Ascending aorta (tissue), 2 donors: ENCODE data around the gene TAX1BP1. TPM values are rescaled to one million over a fixed set of nuclear protein-coding genes. Genes with fewer than 3 reads are reported as not detected.

Experiments
- DNase-seq, 2 donors: peaks; one replicate each; pipeline ENCODE4 v3.0.0-alpha.2; 2019; ENCODE audit warnings: low spot score in 2 of 2
- H3K27ac ChIP-seq, 2 donors: fragments of 200-600 bp; sonication (generic); one replicate each; pipeline ENCODE4 v1.5.1; 2016 to 2017; ENCODE audit warnings: mild to moderate bottlenecking in 1 of 2
- H3K27me3 ChIP-seq: fragments of 200-600 bp; sonication (generic); one replicate; pipeline ENCODE4 v1.5.1; 2017
- H3K36me3 ChIP-seq, 2 donors: fragments of 200-600 bp; sonication (generic); one replicate each; pipeline ENCODE4 v1.5.1; 2016
- H3K4me1 ChIP-seq, 2 donors: fragments of 200-600 bp; sonication (generic); one replicate each; pipeline ENCODE4 v1.5.1; 2016 to 2017; ENCODE audit warnings: mild to moderate bottlenecking in 1 of 2
- H3K4me3 ChIP-seq, 2 donors: fragments of 200-600 bp; sonication (generic); one replicate each; pipeline ENCODE4 v1.5.1; 2016 to 2017; ENCODE audit warnings: mild to moderate bottlenecking in 1 of 2
- H3K9me3 ChIP-seq, 2 donors: fragments of 200-600 bp; sonication (generic); one replicate each; pipeline ENCODE4 v1.5.1; 2016
- intact Hi-C: fragments of 100-400 bp; cut with DNase I; formaldehyde crosslinking; loops from one replicate; pipeline ENCODE4 v1.15.1; 2023
- total RNA-seq: library from RNA; depleted of rRNA; stranded (reverse); fragments of >200 nt; gene quantifications from one replicate; pipeline ENCODE4 v1.1.0, GENCODE V29; 2016
- TF ChIP-seq, protein P1 (sequence below), 3 experiments: fragments of 200-600 bp in 2 of 3; fragments of 450-650 bp in 1 of 3; sonication (generic) in 2 of 3; IDR thresholded peaks; one replicate each; pipeline ENCODE4 v1.5.1; 2016 to 2019; ENCODE audit warnings: antibody characterized with exemption in 3 of 3, mild to moderate bottlenecking in 1 of 3, moderate library complexity in 1 of 3

TAX1BP1 gene
- total RNA-seq, 1 donor from 2014 or later: 32.6 TPM

- Histone ChIP-seq H3K27me3 (no peaks in the 10 kb centered on the region), H3K27ac (no peak overlapping the region), H3K36me3 (no peaks in the 10 kb centered on the region), H3K4me1 (no peaks in the 10 kb centered on the region), H3K9me3 (no peaks in the 10 kb centered on the region), H3K4me3 (no peak overlapping the region)
- DNase-seq: no peak
- intact Hi-C loops: no loop called here
- TF ChIP-seq, protein P1, sequence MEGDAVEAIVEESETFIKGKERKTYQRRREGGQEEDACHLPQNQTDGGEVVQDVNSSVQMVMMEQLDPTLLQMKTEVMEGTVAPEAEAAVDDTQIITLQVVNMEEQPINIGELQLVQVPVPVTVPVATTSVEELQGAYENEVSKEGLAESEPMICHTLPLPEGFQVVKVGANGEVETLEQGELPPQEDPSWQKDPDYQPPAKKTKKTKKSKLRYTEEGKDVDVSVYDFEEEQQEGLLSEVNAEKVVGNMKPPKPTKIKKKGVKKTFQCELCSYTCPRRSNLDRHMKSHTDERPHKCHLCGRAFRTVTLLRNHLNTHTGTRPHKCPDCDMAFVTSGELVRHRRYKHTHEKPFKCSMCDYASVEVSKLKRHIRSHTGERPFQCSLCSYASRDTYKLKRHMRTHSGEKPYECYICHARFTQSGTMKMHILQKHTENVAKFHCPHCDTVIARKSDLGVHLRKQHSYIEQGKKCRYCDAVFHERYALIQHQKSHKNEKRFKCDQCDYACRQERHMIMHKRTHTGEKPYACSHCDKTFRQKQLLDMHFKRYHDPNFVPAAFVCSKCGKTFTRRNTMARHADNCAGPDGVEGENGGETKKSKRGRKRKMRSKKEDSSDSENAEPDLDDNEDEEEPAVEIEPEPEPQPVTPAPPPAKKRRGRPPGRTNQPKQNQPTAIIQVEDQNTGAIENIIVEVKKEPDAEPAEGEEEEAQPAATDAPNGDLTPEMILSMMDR (IDR thresholded peaks at IDR 0.05): no peak
Observed at GRCh38 chr7:27699751-27700150, 40.2 kb upstream of the TAX1BP1 start.

DNA sequence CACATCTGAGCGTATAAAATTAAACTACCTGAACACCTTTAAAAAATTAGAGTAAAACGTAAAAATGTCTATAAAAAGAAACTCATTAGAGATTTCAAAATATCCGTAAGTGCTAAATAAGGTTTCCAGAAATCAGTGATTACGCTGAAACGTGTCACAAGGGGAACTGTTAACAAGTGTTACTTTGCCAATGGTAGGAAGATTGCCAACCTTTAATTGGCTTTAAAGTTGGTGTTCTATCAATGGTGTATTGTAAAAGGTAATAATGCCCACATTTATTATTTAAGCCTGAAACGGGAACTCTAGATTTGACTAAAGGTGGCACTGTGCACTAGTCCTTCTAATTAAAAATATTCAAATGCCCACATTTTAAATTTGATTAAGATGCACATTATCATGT lies 39.5 kb upstream of the TAX1BP1 start:
- Histone ChIP-seq H3K27ac (no peak overlapping the region), H3K4me1 (no peaks in the 10 kb centered on the region), H3K27me3 (no peaks in the 10 kb centered on the region), H3K36me3 (no peaks in the 10 kb centered on the region), H3K9me3 (no peaks in the 10 kb centered on the region), H3K4me3 (no peak overlapping the region)
- no peak for DNase-seq
- TF ChIP-seq, protein P1 (IDR thresholded peaks at IDR 0.05): no peak
- intact Hi-C loops: no loop called here

DNA sequence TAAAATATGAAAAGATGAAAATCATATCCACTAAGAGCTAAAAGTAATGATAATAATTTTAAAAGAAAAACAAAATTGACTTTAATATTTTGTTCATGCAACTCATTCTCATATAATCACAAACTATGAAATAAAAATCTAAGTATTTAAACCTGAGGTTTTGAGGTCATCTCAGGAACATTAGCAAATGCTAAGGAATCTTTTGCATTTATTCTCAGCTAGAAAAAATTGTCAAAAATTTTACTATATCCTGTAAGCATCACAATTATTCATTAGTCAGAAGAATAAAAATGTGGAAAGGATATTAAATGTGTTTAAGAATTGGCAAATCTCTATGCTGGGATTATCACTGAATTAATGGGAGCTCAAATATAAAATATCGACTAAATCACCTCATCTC lies 36.8 kb upstream of the TAX1BP1 start:
- no peak for DNase-seq
- Histone ChIP-seq H3K9me3 (no peaks in the 10 kb centered on the region), H3K4me1 (no peaks in the 10 kb centered on the region), H3K4me3 (no peak overlapping the region), H3K27me3 (no peaks in the 10 kb centered on the region), H3K36me3 (no peaks in the 10 kb centered on the region), H3K27ac (no peak overlapping the region)
- intact Hi-C loops: no loop called here
- TF ChIP-seq, protein P1 (IDR thresholded peaks at IDR 0.05): no peak

GRCh38 chr7:27704422-27705199 lies 35.4 kb upstream of the TAX1BP1 start:
- H3K9me3 ChIP-seq: no peaks in the 10 kb centered on the region
- H3K27me3 ChIP-seq: no peaks in the 10 kb centered on the region
- H3K36me3 ChIP-seq: no peaks in the 10 kb centered on the region
- H3K27ac ChIP-seq: no peak overlapping the region
- intact Hi-C loops: no loop called here
- no peak overlapping the region for H3K4me3 ChIP-seq
- H3K4me1 ChIP-seq: no peaks in the 10 kb centered on the region
- DNase-seq: no peak
- TF ChIP-seq, protein P1 (IDR thresholded peaks at IDR 0.05): no peak

GRCh38 chr7:27705200-27705594 lies 34.8 kb upstream of the TAX1BP1 start:
- Histone ChIP-seq H3K4me3 (no peak overlapping the region), H3K9me3 (no peaks in the 10 kb centered on the region), H3K27me3 (no peaks in the 10 kb centered on the region), H3K27ac (no peak overlapping the region), H3K4me1 (no peaks in the 10 kb centered on the region), H3K36me3 (no peaks in the 10 kb centered on the region)
- intact Hi-C loops: no loop called here
- no peak for DNase-seq
- TF ChIP-seq, protein P1 (IDR thresholded peaks at IDR 0.05): no peak
